Mesodermal cell (in vitro differentiated cells): ENCODE measurements around the gene SVEP1.
"Not testable (repeated sequence)": the region's sequence is repeated elsewhere in the genome, so short reads cannot be mapped to it uniquely, and the experiment has no call there.

Source experiments
- H3K27ac ChIP-seq: 2 replicates; pipeline ENCODE4 v1.7.0; 2013; ENCODE audit warnings: mild to moderate bottlenecking, low read depth, low read length, moderate library complexity; ENCODE audit not compliant: severe bottlenecking
- H3K36me3 ChIP-seq: 2 replicates; pipeline ENCODE4 v1.7.1; 2013; ENCODE audit warnings: mild to moderate bottlenecking, low read length, moderate library complexity; ENCODE audit not compliant: control insufficient read depth, insufficient read depth
- H3K4me1 ChIP-seq: one replicate; pipeline ENCODE4 v1.7.1; 2013; ENCODE audit warnings: mild to moderate bottlenecking, low read length; ENCODE audit not compliant: insufficient read depth, control insufficient read depth, poor library complexity, severe bottlenecking
- H3K4me3 ChIP-seq: 2 replicates; pipeline ENCODE4 v1.7.0; 2013; ENCODE audit warnings: low read length, control low read depth, mild to moderate bottlenecking; ENCODE audit not compliant: insufficient read depth, poor library complexity, severe bottlenecking; ENCODE audit errors: extremely low read depth
- H3K9me3 ChIP-seq: 2 replicates; pipeline ENCODE4 v1.7.1; 2013; ENCODE audit warnings: mild to moderate bottlenecking, low read length, moderate library complexity; ENCODE audit not compliant: control insufficient read depth
- WGBS, 2 experiments: methylation state at CpG; one replicate each; pipeline ENCODE4 v1.1.5; 2013; ENCODE audit warnings: missing lambda C conversion rate in 2 of 2; ENCODE audit not compliant: insufficient coverage in 2 of 2; 5-methylcytosine and 5-hydroxymethylcytosine counted together

The SVEP1 gene

GRCh38 chr9:110383491-110383890 is 196.1 kb downstream of the SVEP1 start:
- Histone ChIP-seq H3K9me3 (no peaks in the 10 kb centered on the region), H3K27ac (no peak overlapping the region), H3K4me3 (no peak overlapping the region), H3K36me3 (peaks cover 7% of the 10 kb centered on the region), H3K4me1 (no peaks in the 10 kb centered on the region)
- WGBS, 2 experiments = 96 to 100% methylated on average over 5 of the region's 6 CpGs

DNA sequence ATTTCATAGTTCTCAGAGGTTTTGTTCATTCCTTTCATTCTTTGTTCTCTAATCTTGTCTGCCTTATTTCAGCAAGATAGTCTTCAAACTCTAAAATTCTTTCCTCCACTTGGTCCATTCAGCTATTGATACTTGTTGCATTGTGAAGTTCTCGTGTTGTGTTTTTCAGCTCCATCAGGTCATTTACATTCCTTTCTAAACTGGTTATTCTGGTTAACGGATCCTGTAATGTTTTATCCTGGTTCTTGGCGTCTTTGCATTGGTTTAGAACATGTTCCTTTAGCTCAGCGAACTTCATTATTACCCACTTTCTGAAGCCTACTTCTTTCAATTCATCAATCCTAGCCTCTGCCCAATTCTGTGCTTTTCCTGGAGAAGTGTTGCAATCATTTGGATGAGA is 196.8 kb downstream of the SVEP1 start:
- no peak overlapping the region for H3K4me3 ChIP-seq
- no peaks in the 10 kb centered on the region for H3K4me1 ChIP-seq
- no peaks in the 10 kb centered on the region for H3K9me3 ChIP-seq
- no peak overlapping the region for H3K27ac ChIP-seq
- H3K36me3 ChIP-seq = peaks cover 7% of the 10 kb centered on the region
- WGBS, 2 experiments = 73 to 94% methylated on average over 2 to 4 of the region's 4 CpGs

GRCh38 chr9:110371411-110372007 is 208.0 kb downstream of the SVEP1 start:
- WGBS, 2 experiments = 95 to 99% methylated on average over 6 of the region's 6 CpGs
- Histone ChIP-seq H3K36me3 (no peaks in the 10 kb centered on the region), H3K27ac (no peak overlapping the region), H3K9me3 (no peaks in the 10 kb centered on the region), H3K4me1 (no peaks in the 10 kb centered on the region), H3K4me3 (no peak overlapping the region)

DNA sequence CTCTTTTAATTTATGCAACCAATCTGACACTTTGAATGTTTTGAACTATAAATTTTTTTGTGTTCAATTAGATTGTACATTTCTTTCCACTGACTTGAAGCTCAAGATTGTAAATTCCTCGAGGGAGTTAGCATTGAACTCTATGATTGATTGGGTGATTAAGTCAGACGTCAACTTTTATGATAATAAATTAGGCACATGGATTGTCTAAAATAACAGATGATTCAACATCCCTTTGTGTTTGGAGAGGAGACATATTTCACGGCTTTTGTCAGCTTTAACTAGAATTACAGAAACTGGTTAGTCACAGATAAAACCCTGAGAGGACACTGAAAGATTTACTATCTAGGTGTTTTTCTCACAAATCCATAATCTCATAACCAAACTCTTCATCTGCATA is 209.2 kb downstream of the SVEP1 start:
- H3K4me1 ChIP-seq = no peaks in the 10 kb centered on the region
- H3K36me3 ChIP-seq = no peaks in the 10 kb centered on the region
- no peak overlapping the region for H3K4me3 ChIP-seq
- WGBS, 2 experiments = 100% methylated on average over 1 of the region's 3 CpGs; no CpG with 5 or more reads in 1 of the 2 experiments
- H3K27ac ChIP-seq = no peak overlapping the region
- H3K9me3 ChIP-seq = no peaks in the 10 kb centered on the region

GRCh38 chr9:110364451-110364850 is 215.1 kb downstream of the SVEP1 start:
- Histone ChIP-seq H3K9me3 (no peaks in the 10 kb centered on the region), H3K4me1 (no peaks in the 10 kb centered on the region), H3K4me3 (no peak overlapping the region), H3K27ac (no peak overlapping the region), H3K36me3 (no peaks in the 10 kb centered on the region)
- WGBS, 2 experiments = no CpG with 5 or more reads among the region's 2 CpGs

GRCh38 chr9:110358992-110359391 is 220.5 kb downstream of the SVEP1 start:
- not testable (repeated sequence) for H3K36me3 ChIP-seq, H3K4me1 ChIP-seq, H3K27ac ChIP-seq, H3K4me3 ChIP-seq, H3K9me3 ChIP-seq
- WGBS, 2 experiments = no CpG with 5 or more reads among the region's 2 CpGs

GRCh38 chr9:110357505-110357904 is 222.0 kb downstream of the SVEP1 start:
- Histone ChIP-seq H3K4me1 (no peaks in the 10 kb centered on the region), H3K36me3 (no peaks in the 10 kb centered on the region), H3K27ac (no peak overlapping the region), H3K4me3 (no peak overlapping the region), H3K9me3 (no peaks in the 10 kb centered on the region)
- 80 to 100% methylated on average over 1 of the region's 2 CpGs for WGBS, 2 experiments

- H3K36me3 ChIP-seq = no peaks in the 10 kb centered on the region
- 73 to 94% methylated on average over 2 to 3 of the region's 4 CpGs for WGBS, 2 experiments
- no peaks in the 10 kb centered on the region for H3K4me1 ChIP-seq
- H3K4me3 ChIP-seq = no peak overlapping the region
- H3K27ac ChIP-seq = no peak overlapping the region
- no peaks in the 10 kb centered on the region for H3K9me3 ChIP-seq
These were observed 222.7 kb downstream of the SVEP1 start for GRCh38 chr9:110356639-110357395.

DNA sequence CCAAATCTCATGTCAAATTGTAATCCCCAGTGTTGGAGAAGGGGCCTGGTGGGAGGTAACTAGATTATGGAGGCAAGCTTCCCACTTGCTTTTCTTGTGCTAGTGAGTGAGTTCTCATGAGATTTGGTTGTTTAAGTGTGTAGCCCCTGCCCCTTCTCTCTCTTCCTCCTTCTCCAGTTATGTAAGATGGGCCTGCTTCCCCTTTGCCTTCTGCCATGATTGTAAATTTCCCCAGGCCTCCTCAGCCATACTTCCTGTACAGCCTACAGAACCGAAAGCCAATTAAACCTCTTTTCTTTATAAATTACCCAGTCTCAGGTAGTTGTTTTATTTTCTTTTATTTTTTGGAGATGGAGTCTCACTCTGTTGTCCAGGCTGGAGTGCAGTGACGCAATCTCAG is 223.6 kb downstream of the SVEP1 start:
- Histone ChIP-seq H3K9me3 (no peaks in the 10 kb centered on the region), H3K4me1 (peaks cover 5% of the 10 kb centered on the region), H3K36me3 (no peaks in the 10 kb centered on the region), H3K4me3 (no peak overlapping the region), H3K27ac (no peak overlapping the region)
- WGBS, 2 experiments = 100% methylated on average over 1 of the region's 2 CpGs

GRCh38 chr9:110351009-110351467 is 228.5 kb downstream of the SVEP1 start:
- Histone ChIP-seq H3K27ac (no peak overlapping the region), H3K4me3 (no peak overlapping the region), H3K9me3 (no peaks in the 10 kb centered on the region), H3K36me3 (no peaks in the 10 kb centered on the region), H3K4me1 (peaks cover 7% of the 10 kb centered on the region)
- no CpG with 5 or more reads among the region's 1 CpG for WGBS, 2 experiments

DNA sequence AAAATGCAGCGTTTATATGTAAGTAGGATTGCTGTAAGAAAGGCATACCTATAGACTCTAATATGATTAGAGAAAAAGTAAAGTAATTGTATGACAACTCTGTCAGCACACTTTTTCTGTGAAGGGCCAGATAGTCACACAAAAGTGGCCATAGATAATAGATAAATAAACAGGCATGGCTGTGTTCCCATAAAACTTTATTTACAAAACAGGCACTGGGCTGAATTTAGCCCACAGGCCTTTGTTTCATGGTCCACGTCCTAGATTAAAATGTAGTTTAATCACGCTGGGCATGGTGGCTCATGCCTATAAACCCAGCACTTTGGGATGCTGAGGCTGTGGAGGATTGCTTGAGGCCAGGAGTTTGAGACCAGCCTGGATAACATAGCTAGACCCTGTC is 233.2 kb downstream of the SVEP1 start:
- Histone ChIP-seq H3K4me3 (no peak overlapping the region), H3K4me1 (peaks cover 5% of the 10 kb centered on the region), H3K9me3 (no peaks in the 10 kb centered on the region), H3K36me3 (no peaks in the 10 kb centered on the region), H3K27ac (no peak overlapping the region)
- WGBS, 2 experiments = 50% methylated on average over 2 of the region's 3 CpGs; no CpG with 5 or more reads in 1 of the 2 experiments
